ENCODE results near the gene RBM25. TPM values are rescaled to one million over a fixed set of nuclear protein-coding genes. Genes with fewer than 3 reads are reported as not detected.
A peak's percentile ranks its signal among the peaks of the same experiment; 100 is the strongest.

The RBM25 gene
- total RNA-seq, 1 experiment from 2014 or later = 142 TPM

- POLR2A ChIA-PET = interaction anchor here (0.7 to 2.7 kb wide), 3 partner anchors 8 to 114 kb away, joined by 3 to 17 read pairs (median 4); partner anchors contain the start of gene RBM25
- no peak for DNase-seq (ENCODE audit: low spot score)
- Mint-ChIP-seq H3K4me1 (peaks cover 18% of the 10 kb centered on the region), H3K27ac (no peak overlapping the region), H3K9me3 (no peaks in the 10 kb centered on the region), H3K27me3 (ENCODE audit: low read depth) (no peaks in the 10 kb centered on the region), H3K4me3 (peak overlapping the region; percentile 90), H3K36me3 (peaks cover 9% of the 10 kb centered on the region)
- ATAC-seq = no peak
- CTCF ChIA-PET = interaction anchor here (1.3 to 1.5 kb wide), 2 partner anchors 53 to 267 kb away, joined by 4 to 5 read pairs; no protein-coding TSS in a partner anchor
- TF ChIP-seq STAT6 (CRISPR knock-in tag; conservative IDR thresholded peaks at IDR 0.05; ENCODE audit: low read depth) (no peak), ZNF232 (CRISPR knock-in tag; IDR thresholded peaks at IDR 0.05) (no peak), KAT7 (CRISPR knock-in tag; IDR thresholded peaks at IDR 0.05; ENCODE audit: borderline replicate concordance) (no peak), TEAD4 (CRISPR knock-in tag; IDR thresholded peaks at IDR 0.05) (no peak), ZNF263 (CRISPR knock-in tag; IDR thresholded peaks at IDR 0.05; ENCODE audit: low read depth) (no peak), ATF2 (CRISPR knock-in tag; IDR thresholded peaks at IDR 0.05; ENCODE audit: borderline replicate concordance, low read depth) (no peak), E2F4 (CRISPR knock-in tag; IDR thresholded peaks at IDR 0.05; ENCODE audit: borderline replicate concordance, low read depth) (no peak), ZNF512 (CRISPR knock-in tag; IDR thresholded peaks at IDR 0.05; ENCODE audit: borderline replicate concordance) (no peak), ELF4 (CRISPR knock-in tag; IDR thresholded peaks at IDR 0.05; ENCODE audit: low read depth) (no peak), OVOL2 (CRISPR knock-in tag; IDR thresholded peaks at IDR 0.05; ENCODE audit: borderline replicate concordance) (no peak), GABPB1 (CRISPR knock-in tag; IDR thresholded peaks at IDR 0.05) (no peak), ZNF423 (CRISPR knock-in tag; IDR thresholded peaks at IDR 0.05) (no peak)
- TF ChIP-seq, protein P1, sequence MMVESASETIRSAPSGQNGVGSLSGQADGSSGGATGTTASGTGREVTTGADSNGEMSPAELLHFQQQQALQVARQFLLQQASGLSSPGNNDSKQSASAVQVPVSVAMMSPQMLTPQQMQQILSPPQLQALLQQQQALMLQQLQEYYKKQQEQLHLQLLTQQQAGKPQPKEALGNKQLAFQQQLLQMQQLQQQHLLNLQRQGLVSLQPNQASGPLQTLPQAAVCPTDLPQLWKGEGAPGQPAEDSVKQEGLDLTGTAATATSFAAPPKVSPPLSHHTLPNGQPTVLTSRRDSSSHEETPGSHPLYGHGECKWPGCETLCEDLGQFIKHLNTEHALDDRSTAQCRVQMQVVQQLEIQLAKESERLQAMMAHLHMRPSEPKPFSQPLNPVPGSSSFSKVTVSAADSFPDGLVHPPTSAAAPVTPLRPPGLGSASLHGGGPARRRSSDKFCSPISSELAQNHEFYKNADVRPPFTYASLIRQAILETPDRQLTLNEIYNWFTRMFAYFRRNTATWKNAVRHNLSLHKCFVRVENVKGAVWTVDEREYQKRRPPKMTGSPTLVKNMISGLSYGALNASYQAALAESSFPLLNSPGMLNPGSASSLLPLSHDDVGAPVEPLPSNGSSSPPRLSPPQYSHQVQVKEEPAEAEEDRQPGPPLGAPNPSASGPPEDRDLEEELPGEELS (CRISPR knock-in tag; IDR thresholded peaks at IDR 0.05) = no peak
- TF ChIP-seq, protein P2, sequence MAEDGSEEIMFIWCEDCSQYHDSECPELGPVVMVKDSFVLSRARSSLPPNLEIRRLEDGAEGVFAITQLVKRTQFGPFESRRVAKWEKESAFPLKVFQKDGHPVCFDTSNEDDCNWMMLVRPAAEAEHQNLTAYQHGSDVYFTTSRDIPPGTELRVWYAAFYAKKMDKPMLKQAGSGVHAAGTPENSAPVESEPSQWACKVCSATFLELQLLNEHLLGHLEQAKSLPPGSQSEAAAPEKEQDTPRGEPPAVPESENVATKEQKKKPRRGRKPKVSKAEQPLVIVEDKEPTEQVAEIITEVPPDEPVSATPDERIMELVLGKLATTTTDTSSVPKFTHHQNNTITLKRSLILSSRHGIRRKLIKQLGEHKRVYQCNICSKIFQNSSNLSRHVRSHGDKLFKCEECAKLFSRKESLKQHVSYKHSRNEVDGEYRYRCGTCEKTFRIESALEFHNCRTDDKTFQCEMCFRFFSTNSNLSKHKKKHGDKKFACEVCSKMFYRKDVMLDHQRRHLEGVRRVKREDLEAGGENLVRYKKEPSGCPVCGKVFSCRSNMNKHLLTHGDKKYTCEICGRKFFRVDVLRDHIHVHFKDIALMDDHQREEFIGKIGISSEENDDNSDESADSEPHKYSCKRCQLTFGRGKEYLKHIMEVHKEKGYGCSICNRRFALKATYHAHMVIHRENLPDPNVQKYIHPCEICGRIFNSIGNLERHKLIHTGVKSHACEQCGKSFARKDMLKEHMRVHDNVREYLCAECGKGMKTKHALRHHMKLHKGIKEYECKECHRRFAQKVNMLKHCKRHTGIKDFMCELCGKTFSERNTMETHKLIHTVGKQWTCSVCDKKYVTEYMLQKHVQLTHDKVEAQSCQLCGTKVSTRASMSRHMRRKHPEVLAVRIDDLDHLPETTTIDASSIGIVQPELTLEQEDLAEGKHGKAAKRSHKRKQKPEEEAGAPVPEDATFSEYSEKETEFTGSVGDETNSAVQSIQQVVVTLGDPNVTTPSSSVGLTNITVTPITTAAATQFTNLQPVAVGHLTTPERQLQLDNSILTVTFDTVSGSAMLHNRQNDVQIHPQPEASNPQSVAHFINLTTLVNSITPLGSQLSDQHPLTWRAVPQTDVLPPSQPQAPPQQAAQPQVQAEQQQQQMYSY (CRISPR knock-in tag; IDR thresholded peaks at IDR 0.05) = no peak
- TF ChIP-seq, protein P3, sequence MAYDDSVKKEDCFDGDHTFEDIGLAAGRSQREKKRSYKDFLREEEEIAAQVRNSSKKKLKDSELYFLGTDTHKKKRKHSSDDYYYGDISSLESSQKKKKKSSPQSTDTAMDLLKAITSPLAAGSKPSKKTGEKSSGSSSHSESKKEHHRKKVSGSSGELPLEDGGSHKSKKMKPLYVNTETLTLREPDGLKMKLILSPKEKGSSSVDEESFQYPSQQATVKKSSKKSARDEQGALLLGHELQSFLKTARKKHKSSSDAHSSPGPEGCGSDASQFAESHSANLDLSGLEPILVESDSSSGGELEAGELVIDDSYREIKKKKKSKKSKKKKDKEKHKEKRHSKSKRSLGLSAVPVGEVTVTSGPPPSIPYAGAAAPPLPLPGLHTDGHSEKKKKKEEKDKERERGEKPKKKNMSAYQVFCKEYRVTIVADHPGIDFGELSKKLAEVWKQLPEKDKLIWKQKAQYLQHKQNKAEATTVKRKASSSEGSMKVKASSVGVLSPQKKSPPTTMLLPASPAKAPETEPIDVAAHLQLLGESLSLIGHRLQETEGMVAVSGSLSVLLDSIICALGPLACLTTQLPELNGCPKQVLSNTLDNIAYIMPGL (CRISPR knock-in tag; IDR thresholded peaks at IDR 0.05) = no peak
- TF ChIP-seq, protein P4, sequence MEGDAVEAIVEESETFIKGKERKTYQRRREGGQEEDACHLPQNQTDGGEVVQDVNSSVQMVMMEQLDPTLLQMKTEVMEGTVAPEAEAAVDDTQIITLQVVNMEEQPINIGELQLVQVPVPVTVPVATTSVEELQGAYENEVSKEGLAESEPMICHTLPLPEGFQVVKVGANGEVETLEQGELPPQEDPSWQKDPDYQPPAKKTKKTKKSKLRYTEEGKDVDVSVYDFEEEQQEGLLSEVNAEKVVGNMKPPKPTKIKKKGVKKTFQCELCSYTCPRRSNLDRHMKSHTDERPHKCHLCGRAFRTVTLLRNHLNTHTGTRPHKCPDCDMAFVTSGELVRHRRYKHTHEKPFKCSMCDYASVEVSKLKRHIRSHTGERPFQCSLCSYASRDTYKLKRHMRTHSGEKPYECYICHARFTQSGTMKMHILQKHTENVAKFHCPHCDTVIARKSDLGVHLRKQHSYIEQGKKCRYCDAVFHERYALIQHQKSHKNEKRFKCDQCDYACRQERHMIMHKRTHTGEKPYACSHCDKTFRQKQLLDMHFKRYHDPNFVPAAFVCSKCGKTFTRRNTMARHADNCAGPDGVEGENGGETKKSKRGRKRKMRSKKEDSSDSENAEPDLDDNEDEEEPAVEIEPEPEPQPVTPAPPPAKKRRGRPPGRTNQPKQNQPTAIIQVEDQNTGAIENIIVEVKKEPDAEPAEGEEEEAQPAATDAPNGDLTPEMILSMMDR (IDR thresholded peaks at IDR 0.05) = no peak
- TF ChIP-seq, protein P5, sequence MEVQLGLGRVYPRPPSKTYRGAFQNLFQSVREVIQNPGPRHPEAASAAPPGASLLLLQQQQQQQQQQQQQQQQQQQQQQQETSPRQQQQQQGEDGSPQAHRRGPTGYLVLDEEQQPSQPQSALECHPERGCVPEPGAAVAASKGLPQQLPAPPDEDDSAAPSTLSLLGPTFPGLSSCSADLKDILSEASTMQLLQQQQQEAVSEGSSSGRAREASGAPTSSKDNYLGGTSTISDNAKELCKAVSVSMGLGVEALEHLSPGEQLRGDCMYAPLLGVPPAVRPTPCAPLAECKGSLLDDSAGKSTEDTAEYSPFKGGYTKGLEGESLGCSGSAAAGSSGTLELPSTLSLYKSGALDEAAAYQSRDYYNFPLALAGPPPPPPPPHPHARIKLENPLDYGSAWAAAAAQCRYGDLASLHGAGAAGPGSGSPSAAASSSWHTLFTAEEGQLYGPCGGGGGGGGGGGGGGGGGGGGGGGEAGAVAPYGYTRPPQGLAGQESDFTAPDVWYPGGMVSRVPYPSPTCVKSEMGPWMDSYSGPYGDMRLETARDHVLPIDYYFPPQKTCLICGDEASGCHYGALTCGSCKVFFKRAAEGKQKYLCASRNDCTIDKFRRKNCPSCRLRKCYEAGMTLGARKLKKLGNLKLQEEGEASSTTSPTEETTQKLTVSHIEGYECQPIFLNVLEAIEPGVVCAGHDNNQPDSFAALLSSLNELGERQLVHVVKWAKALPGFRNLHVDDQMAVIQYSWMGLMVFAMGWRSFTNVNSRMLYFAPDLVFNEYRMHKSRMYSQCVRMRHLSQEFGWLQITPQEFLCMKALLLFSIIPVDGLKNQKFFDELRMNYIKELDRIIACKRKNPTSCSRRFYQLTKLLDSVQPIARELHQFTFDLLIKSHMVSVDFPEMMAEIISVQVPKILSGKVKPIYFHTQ (CRISPR knock-in tag; IDR thresholded peaks at IDR 0.05) = no peak
Measured at GRCh38 chr14:73027984-73028383, 30.4 kb upstream of the RBM25 start.
